ENCODE results near the gene SCYL2.
A peak's percentile ranks its signal among the peaks of the same experiment; 100 is the strongest.
"Not testable (repeated sequence)": the region's sequence is repeated elsewhere in the genome, so short reads cannot be mapped to it uniquely, and the experiment has no call there.

Gene SCYL2

GRCh38 chr12:100329800-100330199 is 62.8 kb downstream of the SCYL2 start:
- no peak for DNase-seq

GRCh38 chr12:100331871-100332270 is 64.9 kb downstream of the SCYL2 start:
- DNase-seq: no peak

- no peak for DNase-seq
Measured at GRCh38 chr12:100332852-100333251, 65.9 kb downstream of the SCYL2 start.

GRCh38 chr12:100337299-100337698 is 70.3 kb downstream of the SCYL2 start:
- no peak for DNase-seq

GRCh38 chr12:100337727-100338126 is 70.8 kb downstream of the SCYL2 start:
- DNase-seq: no peak

- DNase-seq: no peak
Measured at GRCh38 chr12:100339071-100339470, 72.1 kb downstream of the SCYL2 start.

GRCh38 chr12:100342897-100343296 is 75.9 kb downstream of the SCYL2 start:
- DNase-seq: not testable (repeated sequence)

- DNase-seq: not testable (repeated sequence)
Measured at GRCh38 chr12:100344351-100344750, 77.4 kb downstream of the SCYL2 start.

GRCh38 chr12:100345020-100345767 is 78.2 kb downstream of the SCYL2 start:
- DNase-seq: no peak

- no peak for DNase-seq
Measured at GRCh38 chr12:100346660-100347059, 79.7 kb downstream of the SCYL2 start.

GRCh38 chr12:100348657-100349454 is 81.9 kb downstream of the SCYL2 start:
- DNase-seq: peak in 1 of 2 donors; percentile 47

- no peak for DNase-seq
Measured at GRCh38 chr12:100356644-100357223, 89.8 kb downstream of the SCYL2 start, which contains the start of gene SLC17A8. TSS of gene SLC17A8 (plus strand) at chr12:100357074. CDS start at chr12:100357392, 318 bp downstream.

- DNase-seq: no peak
Measured at GRCh38 chr12:100359248-100359647, 92.3 kb downstream of the SCYL2 start.

- no peak for DNase-seq
Measured at GRCh38 chr12:100359822-100360221, 92.8 kb downstream of the SCYL2 start.

- no peak for DNase-seq
Measured at GRCh38 chr12:100360450-100360849, 93.5 kb downstream of the SCYL2 start.

- DNase-seq: no peak
Measured at GRCh38 chr12:100364324-100364723, 97.3 kb downstream of the SCYL2 start.

GRCh38 chr12:100365411-100365810 is 98.4 kb downstream of the SCYL2 start:
- DNase-seq: no peak

- no peak for DNase-seq
Measured at GRCh38 chr12:100368066-100368465, 101.1 kb downstream of the SCYL2 start.

GRCh38 chr12:100371146-100371545 is 104.2 kb downstream of the SCYL2 start:
- no peak for DNase-seq

- DNase-seq: no peak
Measured at GRCh38 chr12:100372853-100373640, 106.1 kb downstream of the SCYL2 start.

- DNase-seq: peak; percentile 70 to 82
Measured at GRCh38 chr12:100375038-100375735, 108.2 kb downstream of the SCYL2 start.

GRCh38 chr12:100376161-100376560 is 109.2 kb downstream of the SCYL2 start:
- no peak for DNase-seq
